Activated T-cell treated with anti-CD3 and anti-CD28 coated beads for 4 hours (primary cell): Measurements from ENCODE around the gene RAB9A.
A peak's percentile ranks its signal among the peaks of the same experiment; 100 is the strongest.
"Not testable (repeated sequence)": the region's sequence is repeated elsewhere in the genome, so short reads cannot be mapped to it uniquely, and the experiment has no call there.

Experiments used
- DNase-seq: peaks from one replicate; pipeline ENCODE4 v3.0.0-alpha.2; 2020

Gene RAB9A

DNA sequence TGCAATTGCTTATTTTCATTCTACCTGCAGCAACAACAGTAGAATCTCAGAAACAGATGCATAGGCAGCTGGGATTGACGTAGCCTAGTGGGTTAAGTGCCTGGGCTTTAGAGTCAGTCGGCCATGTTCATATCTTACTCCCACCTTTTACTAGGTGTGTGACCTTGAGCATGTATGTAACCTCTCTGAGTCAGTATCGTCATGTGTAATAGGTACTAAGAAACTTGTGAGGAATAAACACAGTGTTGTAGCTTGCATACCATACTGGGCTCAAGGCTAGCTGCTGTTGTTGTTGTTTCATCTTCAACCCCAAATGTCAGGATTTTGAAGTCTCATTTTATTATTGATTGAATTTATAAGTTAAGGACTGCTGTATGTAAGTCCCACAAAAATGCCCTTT is 14.2 kb downstream of the RAB9A start:
- no peak for DNase-seq

DNA sequence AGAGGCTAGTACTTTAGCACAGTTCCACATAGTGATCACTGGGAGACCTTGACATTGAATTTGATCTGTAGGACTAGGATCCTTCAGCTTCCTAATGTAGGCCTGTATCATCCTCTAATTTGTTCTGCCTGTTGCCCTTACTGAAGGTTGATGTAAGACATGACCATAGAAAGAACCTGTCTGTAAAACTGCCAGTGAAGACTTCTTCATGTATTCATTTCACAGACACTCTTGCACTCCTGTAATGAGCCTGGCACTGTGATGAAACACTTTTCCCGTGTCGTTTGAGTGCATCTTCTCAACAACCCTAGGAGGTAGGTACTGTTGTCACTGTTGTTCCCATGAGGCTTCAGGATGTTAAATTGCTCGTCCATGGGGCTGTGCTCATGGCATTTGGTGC is 14.7 kb downstream of the RAB9A start:
- DNase-seq = no peak

DNA sequence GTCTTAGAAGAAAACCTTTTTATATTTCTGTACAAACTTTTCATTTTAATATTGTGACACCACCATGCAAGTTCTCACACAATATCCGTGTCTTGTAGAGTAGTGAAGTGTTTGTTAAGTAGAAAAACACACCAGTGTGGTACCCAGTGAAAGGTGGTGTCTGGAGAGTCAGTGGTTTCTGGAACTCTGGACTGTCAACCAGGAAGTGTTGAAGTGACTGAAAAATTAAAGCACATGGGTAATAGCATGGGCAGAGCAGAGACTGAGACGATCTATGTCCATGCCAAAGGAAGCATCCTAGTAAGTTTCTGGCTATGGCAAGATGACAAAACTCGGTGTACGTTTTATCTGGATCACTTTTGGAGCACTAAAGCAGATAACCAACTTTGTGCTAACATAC is 22.2 kb downstream of the RAB9A start:
- DNase-seq = no peak

DNA sequence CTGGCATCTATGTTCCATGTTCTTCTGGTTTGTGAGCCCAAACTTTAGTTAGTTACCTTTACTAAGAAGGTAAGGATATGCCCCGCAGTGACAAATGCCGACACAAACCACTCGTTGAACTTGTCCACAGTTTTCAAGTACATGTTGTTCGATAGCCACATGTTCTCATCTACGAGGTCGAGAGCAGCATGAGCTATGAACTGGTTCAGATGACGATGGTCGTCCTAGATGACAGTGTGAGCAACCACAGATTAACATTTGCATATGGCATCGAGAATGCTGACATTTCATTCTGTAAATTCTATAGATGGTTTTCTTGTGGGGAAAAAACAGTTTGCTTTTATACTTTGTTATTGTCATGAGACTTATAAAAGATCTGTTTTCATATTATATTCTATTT is 27.5 kb downstream of the RAB9A start:
- no peak for DNase-seq

DNA sequence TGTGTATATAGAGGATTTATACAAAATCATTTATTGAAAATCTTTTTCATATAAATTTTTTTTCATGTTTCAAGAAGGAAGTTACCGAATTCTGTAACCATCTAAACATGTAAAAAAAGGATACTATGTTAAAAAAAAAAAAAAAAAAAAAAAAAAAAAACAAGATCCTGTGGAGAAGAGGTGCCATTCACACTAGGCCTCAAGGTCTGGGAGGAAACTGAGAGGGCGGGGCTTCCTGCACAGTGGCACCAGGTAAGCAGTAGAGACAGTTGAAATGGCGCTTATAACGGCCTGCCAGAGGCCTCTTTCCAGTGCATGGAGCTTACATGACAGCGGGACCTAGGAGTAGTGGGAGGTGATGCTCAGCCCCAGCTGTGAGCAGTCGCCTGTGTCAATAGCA is 28.0 kb downstream of the RAB9A start:
- no peak for DNase-seq

DNA sequence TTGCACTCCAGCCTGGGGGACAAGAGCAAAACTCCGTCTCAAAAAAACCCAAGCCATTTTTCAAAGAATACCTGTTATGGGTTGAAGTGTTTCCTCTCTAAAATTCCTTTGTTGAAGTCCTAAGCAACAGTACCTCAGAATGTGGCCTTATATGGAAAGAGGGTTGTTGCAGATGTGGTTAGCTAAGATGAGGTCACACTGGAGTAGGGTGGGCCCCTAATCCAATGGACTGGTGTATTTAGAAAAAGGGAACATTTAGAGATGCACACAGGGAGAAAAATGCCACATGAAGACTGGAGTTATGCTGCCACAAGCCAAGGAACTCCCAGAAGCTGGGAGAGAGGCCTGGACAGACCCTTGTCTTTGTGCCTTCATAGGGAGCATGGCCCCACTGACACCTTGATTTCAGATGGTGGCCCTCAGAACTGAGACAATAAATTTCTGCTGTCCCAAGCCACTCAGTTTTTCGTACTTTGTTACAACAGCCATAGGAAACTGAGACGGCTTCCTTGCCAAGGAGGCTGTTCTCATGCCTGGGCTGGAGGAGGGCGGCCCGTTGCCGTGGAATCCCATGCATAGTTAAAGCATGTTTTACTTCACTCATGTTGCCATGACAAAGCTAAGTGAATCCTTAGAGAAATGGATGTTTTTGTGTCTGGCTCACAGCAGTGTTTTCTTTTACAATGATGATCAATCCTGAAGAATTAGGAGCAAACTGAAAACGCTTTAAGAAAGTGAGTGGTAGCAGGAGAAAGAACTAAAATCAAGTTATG is 29.0 kb downstream of the RAB9A start:
- DNase-seq = no peak

DNA sequence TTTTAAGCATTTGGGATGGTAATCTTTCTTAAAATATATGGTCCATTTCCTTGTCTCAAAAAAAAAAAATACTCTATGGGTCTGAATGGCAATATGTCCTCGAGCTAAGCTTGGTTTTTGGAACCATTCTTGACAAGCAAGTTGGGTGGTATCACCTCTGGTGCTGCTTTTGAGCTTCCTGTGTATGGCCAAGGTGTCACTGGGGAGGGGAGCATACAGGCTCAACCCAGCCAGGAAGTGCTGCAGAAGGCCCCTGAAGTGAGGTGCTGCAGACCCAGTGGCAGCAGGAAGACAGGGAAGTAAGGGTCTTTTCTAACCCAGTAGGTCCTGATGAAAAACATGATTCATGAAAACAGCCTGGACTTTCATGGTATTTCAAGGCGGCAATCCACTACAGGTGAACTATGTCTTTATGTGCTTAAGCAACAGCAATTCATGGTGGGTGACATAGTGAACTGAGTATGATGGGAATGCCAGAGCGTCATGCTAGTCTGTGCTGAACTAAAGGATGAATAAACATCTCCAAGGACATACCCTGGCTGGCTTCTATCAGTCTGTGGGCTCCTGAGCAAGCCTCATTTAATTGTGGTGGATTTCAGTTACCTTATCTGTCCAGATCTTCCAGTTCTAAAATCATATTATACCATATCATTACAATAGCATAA is 30.4 kb downstream of the RAB9A start:
- no peak for DNase-seq

DNA sequence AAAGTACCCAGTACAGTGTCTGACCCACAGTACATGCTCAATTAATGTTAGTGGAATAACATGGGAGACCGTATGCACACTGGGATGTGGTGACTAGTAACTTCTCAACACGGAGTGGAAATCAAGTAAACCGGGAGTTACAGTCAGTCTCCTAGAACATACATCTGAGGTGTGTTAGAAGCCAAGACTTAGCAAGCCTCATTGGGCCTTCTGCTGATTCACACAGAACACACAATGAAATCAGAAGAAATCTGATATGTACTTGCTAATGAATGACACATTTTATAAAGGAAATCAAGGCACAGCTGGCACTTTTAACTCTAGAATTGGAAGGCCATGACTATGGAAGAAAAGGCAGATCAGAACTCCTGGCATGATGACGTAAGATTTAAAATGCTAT is 32.4 kb downstream of the RAB9A start:
- DNase-seq = no peak

DNA sequence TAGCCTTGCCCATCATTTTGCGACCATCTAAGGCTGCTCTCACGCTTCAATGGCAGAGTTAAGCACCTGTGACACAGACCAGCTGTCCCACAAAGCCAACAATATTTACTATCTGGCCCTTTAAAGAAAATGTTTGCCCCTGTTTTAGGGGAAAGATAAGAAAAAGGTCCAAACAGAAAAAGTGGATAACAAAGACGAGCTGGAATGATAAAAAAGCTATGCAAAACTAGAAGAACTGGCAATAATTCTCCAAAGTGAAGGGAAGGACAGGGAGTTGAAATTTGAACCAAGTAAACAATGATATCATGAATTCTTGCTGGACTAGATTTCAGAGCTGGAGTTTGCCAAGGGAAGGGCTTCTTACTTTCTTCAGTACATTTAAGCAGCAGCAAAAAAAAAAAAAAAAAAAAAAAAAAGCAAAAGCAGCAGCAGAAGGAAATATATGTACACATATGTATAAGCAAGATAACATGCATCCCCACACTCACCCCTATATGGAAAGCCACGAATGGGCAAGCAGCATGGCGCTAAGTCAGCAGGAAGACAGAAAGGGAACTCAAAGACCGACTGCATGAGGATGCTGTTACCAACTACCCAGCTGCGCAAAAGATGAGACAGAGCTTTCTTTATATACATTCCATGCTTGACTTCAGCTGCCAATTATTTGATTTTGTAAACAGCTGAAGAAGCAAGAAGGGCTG is 33.0 kb downstream of the RAB9A start:
- no peak for DNase-seq

DNA sequence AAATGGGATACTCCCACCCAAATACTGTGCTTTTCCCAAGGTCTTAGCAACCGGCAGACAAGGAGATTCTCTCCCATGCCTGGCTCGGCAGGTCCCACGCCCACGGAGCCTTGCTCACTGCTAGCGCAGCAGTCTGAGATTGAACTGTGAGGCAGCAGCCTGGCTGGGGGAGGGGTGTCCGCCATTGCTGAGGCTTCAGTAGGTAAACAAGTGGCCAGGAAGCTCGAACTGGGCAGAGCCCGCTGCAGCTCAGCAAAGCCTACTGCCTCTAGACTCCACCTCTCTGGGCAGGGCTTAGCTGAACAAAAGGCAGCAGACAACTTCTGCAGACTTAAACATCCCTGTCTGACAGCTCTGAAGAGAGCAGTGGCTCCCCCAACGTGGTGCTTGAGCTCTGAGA is 36.0 kb downstream of the RAB9A start:
- DNase-seq = not testable (repeated sequence)

DNA sequence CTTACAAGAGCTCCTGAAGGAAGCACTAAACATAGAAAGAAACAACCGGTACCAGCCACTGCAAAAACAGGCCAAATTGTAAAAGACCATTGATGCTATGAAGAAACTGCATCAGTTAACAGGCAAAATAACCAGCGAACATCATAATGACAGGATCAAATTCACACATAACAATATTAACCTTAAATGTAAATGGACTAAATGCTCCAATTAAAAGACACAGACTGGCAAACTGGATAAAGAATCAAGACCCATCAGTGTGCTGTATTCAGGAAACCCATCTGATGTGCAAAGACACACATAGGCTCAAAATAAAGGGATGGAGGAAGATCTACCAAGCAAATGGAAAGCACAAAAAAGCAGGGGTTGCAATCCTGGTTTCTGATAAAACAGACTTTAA is 37.7 kb downstream of the RAB9A start:
- not testable (repeated sequence) for DNase-seq

DNA sequence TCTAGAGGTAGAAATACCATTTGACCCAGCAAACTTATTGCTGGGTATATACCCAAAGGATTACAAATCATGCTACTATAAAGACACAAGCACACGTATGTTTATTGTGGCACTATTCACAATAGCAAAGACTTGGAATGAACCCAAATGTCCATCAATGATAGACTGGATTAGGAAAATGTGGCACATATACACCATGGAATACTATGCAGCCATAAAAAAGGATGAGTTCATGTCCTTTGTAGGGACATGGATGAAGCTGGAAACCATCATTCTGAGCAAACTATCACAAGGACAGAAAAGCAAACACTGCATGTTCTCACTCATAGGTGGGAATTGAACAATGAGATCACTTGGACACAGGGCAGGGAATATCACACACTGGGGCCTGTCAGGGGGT is 41.6 kb downstream of the RAB9A start:
- not testable (repeated sequence) for DNase-seq

DNA sequence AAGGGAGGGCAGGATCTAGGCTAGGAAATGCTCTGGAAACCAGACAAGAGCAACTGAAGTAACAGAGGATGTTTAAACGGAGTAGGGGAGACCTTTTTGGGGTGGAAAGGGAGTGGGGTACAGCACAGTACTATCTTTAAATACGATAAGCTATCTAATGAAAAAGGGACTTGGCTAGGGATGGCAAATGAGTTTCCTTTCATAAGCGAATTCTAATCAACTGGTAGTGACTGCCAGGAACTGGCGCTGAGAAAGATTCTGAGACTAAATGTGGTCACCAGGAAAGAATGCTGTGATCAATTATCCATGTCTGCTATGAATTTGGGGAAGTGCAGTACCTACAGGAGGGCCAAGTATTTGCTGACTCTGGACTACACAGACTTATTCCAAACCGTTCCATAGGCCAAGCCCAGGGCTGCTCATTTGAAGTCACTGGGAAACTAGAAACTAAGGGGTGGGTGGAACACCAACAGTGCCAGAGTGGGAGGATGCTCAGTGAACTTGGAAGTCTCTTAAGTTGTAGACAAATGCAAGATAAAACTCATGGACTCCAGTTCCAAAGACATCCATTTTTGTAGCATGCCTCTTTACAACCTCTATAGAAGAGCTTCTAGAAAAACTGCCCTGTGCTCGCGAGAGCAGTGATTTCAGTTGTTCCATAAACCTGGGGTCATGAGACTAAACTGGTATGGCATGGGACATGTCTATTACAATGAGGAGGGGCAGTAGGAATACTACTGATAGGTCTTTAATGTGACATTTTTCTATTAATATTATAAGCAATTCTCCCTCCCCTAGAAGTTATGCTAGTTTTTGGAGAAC is 43.5 kb downstream of the RAB9A start:
- DNase-seq = no peak

DNA sequence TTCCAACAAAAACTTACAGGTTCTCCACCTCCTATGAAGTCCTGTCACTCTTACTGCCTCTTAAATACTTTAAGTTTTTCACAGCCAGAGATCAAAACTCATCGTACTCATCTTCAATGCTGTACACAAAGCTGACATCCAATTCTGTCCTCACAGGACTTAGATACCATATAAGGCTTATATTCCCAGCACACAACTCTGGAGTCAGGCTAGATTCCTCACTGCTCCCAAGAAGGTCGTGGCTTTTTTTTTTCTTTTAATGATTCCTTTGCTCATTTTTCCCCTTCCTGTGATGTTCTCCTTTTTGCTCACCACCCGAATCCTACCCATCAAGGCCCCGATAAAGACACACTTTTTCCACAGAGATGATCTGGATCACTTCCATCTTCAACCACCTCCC is 44.6 kb downstream of the RAB9A start:
- DNase-seq = no peak

DNA sequence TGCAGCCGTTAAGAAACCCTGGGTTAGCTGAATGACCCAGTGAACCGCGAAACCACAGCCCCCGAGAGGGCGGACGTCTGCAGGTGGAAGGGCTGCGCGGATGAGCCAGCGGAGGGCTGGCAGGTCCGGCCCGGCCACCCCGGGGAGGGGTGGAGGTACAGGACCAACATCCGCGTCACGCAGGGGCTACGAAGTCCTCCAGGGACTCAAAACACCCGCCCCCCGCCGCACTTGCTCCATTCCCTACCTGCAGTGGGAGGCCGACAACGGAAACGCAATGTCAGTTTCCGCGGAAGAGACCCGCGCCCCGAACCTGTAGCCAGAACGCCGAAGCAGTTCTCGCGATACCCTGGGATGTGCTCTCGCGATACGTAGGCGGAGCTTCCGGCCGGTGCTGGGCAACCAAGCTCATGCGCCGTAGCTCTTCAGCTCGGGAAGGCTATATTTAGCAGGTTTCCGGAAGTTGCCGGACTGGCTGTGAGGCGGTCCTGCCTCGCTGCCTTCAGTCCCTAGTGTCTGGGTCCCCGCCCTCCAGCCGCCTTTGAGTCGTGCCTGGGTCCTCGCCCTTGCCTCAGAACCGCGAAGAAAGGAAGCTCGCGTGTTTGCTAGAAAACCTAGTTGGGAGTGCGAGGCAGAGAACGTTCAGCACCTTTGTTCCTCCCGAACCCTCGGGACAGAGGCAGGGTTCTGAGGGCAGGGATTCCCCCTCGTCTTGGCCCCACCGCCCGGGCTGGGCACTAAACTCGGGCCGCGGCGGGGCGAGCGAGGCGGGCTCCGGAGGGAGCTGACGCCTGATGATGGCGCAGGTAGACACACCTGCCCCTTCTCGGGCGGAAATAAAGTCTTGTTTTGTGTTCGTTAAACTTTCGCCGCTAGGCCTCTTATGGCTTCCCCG is 45.6 kb downstream of the RAB9A start, which contains the start of the genes OFD1 and TRAPPC2:
TSS of gene OFD1 (plus strand) at position 471 of the 895 bp plus-strand sequence. CDS start at position 795, 324 bp downstream.
TSS of gene TRAPPC2 (minus strand) at position 343 of the 895 bp plus-strand sequence. CDS start 14,657 bp downstream, outside the sequence.
- DNase-seq = peak; percentile 75

DNA sequence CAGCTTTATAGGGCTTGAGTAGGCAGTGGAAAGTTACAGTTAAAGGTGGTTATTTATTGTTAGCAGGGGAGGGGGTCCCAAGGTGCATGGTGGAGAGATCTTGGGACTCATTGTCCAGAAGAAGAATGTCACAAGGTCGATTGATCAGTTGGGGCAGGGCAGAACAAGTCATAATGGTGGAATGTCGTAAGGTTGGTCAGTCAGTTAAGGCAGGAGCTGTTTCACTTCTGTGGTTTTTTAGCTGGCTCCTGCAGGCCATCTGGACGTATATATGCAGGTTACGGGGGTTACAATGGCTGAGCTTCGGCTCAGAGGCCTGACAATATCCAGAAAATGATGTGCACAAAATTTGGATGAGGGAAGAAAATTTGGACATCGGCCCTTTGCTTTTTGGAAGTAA is 52.8 kb downstream of the RAB9A start:
- DNase-seq = no peak

DNA sequence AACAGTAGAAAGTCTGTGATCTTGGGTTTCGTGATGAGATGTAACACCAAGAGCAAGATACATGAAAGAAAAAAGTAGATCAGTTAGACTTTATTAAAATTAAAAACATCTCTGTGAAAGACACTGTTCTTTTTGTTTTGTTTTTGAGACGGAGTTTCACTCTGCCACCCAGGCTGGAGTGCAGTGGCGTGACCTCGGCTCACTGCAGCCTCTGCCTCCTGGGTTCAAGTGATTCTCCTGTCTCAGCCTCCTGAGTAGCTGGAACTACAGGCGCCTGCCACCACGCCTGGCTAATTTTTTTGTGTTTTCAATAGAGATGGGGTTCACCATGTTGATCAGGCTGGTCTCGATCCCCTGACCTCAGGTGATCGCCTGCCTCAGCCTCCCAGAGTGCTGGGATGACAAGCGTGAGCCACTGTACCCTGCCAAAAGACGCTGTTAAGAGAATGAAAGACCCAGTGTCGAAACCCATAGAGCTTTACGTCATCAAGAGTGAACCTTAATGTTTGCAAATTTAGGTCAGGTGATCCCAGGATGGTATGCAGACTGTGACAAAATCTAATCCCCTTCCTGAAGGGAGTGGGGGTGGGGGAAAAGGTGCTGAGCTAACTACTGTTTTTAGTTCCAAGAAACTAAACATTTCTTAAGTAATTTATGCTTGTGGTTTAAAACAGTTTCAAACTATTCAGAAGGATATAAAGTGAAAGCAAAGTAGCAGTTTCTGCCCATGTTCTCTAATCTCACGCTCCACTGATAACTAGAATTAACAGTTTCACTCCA is 53.7 kb downstream of the RAB9A start:
- no peak for DNase-seq

DNA sequence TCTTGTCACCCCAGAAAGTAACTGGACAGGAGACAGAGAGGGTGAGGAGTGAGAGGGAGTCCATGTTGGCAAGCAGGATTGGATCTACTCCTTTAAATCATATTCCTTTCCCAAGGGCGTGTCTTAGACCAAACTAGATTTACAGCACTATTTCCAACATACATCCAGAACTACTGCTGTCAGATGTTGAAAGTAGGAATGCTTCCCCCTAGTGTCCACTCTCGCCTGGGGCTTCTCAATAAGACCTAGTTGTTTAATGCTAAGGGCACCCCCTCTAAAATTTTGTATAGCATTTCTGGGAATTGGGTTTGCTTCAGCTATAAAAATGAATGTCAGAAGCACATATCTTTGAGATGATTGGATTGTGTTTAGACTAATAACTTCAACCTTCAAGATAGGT is 58.9 kb downstream of the RAB9A start:
- peak; percentile 4 for DNase-seq

DNA sequence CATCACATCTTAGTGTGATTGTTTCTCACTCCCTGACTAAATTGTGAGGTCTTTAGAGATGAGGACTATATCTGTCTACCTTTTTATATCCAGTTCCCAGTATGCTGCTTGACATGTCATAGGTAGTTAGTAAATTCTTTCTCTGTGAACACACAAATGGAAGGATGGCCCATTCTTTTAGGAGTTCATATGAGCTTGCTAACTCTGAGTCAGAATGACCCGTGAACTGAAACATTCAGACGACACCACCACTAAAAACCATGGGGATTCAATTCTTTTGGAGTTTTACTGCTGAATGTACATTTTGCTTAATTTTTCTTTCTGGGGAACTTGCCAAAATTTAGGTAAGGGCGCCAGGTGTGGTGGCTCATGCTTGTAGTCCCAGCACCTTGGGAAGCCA is 59.6 kb downstream of the RAB9A start:
- DNase-seq = no peak

DNA sequence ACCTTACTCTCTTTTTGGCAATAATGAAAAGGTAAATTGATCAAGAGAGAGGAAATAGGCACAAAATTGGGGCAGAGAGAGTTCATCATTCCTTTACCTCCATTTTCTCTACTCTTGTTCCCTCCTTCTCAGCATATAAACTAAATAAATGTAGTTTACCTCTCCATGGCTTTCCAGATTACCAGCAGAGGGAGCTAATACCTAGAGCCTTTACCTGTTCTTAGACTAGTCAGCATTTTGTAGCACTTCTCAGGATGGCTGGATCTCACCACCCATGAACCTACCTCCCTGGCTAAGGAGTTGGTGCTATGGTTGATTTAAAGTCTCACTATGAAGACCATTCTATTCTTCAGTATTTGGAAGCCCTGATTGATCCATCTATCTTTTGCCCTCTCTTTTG is 61.3 kb downstream of the RAB9A start:
- no peak for DNase-seq

DNA sequence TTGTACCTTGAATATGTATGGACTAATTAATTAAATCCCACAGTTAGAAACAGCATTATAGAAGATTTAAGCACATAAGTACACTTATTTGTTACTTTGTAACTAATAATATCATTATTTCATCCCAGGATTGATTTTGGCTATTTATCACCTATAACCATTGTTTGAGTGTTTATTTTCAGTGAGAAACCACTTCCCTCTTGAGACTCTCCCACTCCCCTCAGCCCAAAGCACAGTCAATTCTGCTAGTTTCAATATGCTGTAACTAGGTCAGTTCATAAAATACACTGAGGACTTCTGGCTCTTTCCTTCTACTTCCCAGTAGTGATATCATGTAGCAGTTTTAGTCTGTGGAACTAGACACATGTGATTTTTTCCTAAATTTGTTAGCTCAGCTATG is 61.9 kb downstream of the RAB9A start:
- no peak for DNase-seq
